ENCODE measurements around the gene CSRNP2. TPM values are rescaled to one million over a fixed set of nuclear protein-coding genes. Genes with fewer than 3 reads are reported as not detected.

Gene CSRNP2
- total and polyA plus RNA-seq, 2 of the 8 experiments (the other 6 are each of a cell fraction or from before 2014, with no cell fraction given), result 13.7 to 34.0 TPM

DNA sequence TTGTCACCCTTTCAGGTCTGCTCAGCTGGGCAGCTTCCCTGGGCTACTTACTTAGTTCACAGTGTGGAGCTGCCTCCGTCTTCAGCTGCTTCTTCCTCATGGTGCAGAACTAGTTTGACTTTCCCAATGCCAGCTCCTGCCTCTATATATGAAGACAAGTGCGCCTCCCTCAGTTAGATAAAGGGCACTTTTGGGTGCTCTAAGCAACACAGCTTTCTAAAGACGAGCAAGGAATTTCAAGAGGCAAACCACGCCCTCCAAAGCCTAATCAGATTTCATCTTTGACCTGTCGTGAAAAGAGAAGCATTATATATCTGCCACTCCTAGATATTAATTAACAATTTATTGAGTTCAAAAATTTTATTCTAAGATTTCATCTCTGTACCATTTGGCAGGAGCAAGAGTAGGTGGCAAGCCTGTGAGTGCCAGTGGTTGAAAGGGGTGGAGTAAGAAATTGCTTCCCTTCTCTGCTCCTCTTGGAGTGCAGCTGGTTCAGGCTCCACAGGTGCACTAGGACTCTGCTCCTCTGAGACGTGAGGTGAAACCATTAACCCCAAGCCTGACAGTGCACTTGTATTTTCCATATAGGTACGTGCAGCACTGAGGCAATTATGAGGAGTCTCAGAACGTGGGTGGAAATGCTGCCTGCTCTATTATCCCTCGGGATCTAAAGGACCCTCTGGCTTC, 55.1 kb downstream of the CSRNP2 start (continued):
- TF ChIP-seq RFX5 (IDR thresholded peaks at IDR 0.05; ENCODE audit: borderline replicate concordance, low read depth, low read length), result no peak
- TF ChIP-seq CBX8 (IDR thresholded peaks at IDR 0.05; ENCODE audit: borderline replicate concordance, low read depth, low read length), result no peak
- peak in 1 of 2 experiments; percentile 45; a peak in 1 of 3 replicates for TF ChIP-seq POLR2A (IDR thresholded peaks at IDR 0.05; ENCODE audit: control extremely low read depth in 1 of 2, low read depth in 2 of 2, low read length in 2 of 2)
